HL-60 (cell line): Measurements from ENCODE around the gene EEA1.
A peak's percentile ranks its signal among the peaks of the same experiment; 100 is the strongest.

Experiments
- DNase-seq, 2 experiments: peaks; one replicate each; pipeline ENCODE4 v3.0.0-alpha.2; 2010 to 2020; ENCODE audit warnings: low read depth in 1 of 2, low spot score in 1 of 2
- H3K27ac ChIP-seq: fragments of 250-450 bp; sonication (Bioruptor Pico); replicated peaks from 2 replicates; pipeline ENCODE4 v1.5.1; 2020; ENCODE audit warnings: mild to moderate bottlenecking, moderate library complexity
- H3K27me3 ChIP-seq: fragments of 250-450 bp; sonication (Bioruptor Pico); 2 replicates; pipeline ENCODE4 v1.5.1; 2021; ENCODE audit warnings: mild to moderate bottlenecking, moderate library complexity; ENCODE audit not compliant: insufficient read depth, poor library complexity, severe bottlenecking
- H3K4me3 ChIP-seq: replicated peaks from 2 replicates; pipeline ENCODE4 v1.5.1; 2011; ENCODE audit warnings: mild to moderate bottlenecking, control low read depth, low read length; ENCODE audit not compliant: insufficient read depth
- GABPA ChIP-seq: IDR thresholded peaks from 2 replicates; pipeline ENCODE4 v1.6.1; 2012; ENCODE audit warnings: low read depth
- POLR2AphosphoS5 ChIP-seq: IDR thresholded peaks from 2 replicates; pipeline ENCODE4 v1.6.1; 2012; ENCODE audit warnings: low read depth
- SPI1 ChIP-seq: IDR thresholded peaks from 2 replicates; pipeline ENCODE4 v1.6.1; 2012; ENCODE audit warnings: low read depth, mild to moderate bottlenecking, borderline replicate concordance
- TF ChIP-seq, protein P1 (sequence below): IDR thresholded peaks from 2 replicates; pipeline ENCODE4 v1.6.1; 2012; ENCODE audit warnings: low read depth; ENCODE audit not compliant: insufficient replicate concordance
- TF ChIP-seq, protein P2 (sequence below): IDR thresholded peaks from one replicate; pipeline ENCODE4 v1.5.1; 2011; ENCODE audit warnings: low read length, control low read depth, inconsistent platforms; ENCODE audit not compliant: insufficient read depth

EEA1 gene

DNA sequence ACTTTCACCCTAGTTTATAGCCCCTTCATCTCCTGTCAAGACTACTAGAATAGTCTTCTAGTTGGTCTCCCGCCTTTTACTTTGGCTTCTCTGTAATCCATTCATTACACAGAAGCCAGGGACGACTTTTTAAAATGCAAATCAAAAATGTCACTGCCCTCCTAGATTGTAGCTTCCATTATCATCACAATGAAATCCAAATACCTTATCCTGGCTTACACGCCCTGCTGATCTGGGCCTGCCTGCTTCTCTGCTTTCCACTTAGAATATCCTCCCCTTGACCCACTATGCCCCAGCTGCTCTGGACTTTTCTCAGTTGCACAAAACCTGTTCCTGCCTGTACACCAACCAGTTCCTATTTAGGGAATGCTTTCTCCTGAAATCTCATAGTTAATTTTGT lies 4.5 kb upstream of the EEA1 start:
- no peak for DNase-seq
- no peaks in the 10 kb centered on the region for H3K27me3 ChIP-seq
- no peak overlapping the region for H3K27ac ChIP-seq
- TF ChIP-seq POLR2AphosphoS5 (no peak), SPI1 (no peak), GABPA (no peak)
- TF ChIP-seq, protein P1, sequence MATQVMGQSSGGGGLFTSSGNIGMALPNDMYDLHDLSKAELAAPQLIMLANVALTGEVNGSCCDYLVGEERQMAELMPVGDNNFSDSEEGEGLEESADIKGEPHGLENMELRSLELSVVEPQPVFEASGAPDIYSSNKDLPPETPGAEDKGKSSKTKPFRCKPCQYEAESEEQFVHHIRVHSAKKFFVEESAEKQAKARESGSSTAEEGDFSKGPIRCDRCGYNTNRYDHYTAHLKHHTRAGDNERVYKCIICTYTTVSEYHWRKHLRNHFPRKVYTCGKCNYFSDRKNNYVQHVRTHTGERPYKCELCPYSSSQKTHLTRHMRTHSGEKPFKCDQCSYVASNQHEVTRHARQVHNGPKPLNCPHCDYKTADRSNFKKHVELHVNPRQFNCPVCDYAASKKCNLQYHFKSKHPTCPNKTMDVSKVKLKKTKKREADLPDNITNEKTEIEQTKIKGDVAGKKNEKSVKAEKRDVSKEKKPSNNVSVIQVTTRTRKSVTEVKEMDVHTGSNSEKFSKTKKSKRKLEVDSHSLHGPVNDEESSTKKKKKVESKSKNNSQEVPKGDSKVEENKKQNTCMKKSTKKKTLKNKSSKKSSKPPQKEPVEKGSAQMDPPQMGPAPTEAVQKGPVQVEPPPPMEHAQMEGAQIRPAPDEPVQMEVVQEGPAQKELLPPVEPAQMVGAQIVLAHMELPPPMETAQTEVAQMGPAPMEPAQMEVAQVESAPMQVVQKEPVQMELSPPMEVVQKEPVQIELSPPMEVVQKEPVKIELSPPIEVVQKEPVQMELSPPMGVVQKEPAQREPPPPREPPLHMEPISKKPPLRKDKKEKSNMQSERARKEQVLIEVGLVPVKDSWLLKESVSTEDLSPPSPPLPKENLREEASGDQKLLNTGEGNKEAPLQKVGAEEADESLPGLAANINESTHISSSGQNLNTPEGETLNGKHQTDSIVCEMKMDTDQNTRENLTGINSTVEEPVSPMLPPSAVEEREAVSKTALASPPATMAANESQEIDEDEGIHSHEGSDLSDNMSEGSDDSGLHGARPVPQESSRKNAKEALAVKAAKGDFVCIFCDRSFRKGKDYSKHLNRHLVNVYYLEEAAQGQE, result no peak
- TF ChIP-seq, protein P2, sequence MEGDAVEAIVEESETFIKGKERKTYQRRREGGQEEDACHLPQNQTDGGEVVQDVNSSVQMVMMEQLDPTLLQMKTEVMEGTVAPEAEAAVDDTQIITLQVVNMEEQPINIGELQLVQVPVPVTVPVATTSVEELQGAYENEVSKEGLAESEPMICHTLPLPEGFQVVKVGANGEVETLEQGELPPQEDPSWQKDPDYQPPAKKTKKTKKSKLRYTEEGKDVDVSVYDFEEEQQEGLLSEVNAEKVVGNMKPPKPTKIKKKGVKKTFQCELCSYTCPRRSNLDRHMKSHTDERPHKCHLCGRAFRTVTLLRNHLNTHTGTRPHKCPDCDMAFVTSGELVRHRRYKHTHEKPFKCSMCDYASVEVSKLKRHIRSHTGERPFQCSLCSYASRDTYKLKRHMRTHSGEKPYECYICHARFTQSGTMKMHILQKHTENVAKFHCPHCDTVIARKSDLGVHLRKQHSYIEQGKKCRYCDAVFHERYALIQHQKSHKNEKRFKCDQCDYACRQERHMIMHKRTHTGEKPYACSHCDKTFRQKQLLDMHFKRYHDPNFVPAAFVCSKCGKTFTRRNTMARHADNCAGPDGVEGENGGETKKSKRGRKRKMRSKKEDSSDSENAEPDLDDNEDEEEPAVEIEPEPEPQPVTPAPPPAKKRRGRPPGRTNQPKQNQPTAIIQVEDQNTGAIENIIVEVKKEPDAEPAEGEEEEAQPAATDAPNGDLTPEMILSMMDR, result no peak
- no peak overlapping the region for H3K4me3 ChIP-seq

DNA sequence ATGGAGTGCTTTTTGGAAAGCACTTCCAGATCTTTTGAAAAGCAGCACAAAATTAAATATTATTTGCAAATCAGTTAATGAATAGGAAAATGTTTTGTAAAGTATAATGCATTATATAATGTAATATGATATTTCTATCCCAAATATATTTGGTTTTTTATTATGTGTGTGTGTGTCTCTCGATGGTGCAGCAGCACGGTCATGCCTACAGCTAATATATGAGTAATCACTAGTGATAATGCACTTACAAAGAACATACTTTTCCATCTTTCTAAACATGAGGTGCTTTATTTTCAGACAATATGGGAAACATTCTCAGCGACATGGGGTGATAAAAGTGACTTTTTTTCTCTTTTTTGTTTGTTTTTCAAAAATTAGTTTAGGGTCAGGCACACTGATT lies 1.3 kb upstream of the EEA1 start:
- no peak for TF ChIP-seq POLR2AphosphoS5
- Histone ChIP-seq H3K27ac (no peak overlapping the region), H3K27me3 (no peaks in the 10 kb centered on the region), H3K4me3 (no peak overlapping the region)
- no peak for DNase-seq

DNA sequence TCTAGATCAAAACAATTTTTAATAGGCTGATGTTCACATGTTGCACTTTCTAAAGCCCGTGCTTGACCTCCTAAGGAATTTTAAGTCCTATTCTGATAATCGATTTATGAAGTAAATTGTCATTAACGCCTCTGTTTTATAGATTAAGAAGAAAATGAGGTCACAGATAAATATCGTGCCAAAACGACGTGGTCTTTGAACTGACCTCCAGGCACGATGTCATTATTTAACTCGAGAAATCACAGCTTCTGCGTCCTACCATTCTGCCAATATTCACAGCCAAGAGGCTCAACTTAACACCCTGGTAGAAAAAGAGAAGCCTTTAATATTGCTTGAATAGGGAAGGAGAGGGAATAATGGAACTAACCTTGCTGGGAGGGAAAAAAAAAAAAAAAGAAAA lies 888 bp upstream of the EEA1 start:
- H3K27me3 ChIP-seq, result no peaks in the 10 kb centered on the region
- peak overlapping the region; percentile 85 for H3K27ac ChIP-seq
- peak overlapping the region; percentile 55 for H3K4me3 ChIP-seq
- DNase-seq, result no peak
- TF ChIP-seq, protein P2, result no peak
- TF ChIP-seq GABPA (no peak), SPI1 (no peak), POLR2AphosphoS5 (no peak)
- TF ChIP-seq, protein P1, result no peak

DNA sequence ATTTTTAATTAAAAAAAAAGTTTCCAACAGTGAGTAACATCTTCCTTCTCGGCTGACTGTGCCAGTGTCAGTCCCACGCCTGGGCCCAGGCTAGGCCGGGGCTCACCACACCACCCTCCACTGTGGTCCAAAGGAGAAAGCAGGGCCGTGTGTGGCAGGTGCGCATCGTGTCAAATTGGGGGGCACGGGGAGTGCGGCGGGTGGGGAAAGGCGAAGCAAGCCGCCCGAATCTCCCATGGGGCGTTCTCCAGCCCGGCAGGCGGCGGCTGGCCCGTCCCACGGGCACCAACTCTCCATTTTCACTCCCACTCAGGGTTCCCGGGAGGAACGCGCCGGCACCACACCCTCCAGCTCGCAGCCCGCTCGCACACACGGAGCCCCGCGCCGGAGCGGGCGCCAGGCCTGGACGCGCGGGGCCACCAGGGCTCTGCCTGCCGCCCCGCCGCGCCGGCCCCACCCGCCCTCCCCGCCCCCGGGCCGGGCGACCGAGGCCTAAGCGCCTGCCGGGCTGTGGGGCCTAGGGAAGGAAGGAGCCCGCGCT lies 604 bp downstream of the EEA1 start:
- peak overlapping the region; percentile 98 for H3K27ac ChIP-seq
- peak in 1 of 2 experiments; percentile 18 for DNase-seq

More for the DNA sequence above, 604 bp downstream of the EEA1 start:
- H3K4me3 ChIP-seq, result peak overlapping the region; percentile 53
- H3K27me3 ChIP-seq, result no peaks in the 10 kb centered on the region
- TF ChIP-seq POLR2AphosphoS5 (no peak; the same call in 1 of the 2 replicates), GABPA (no peak), SPI1 (no peak)
- TF ChIP-seq, protein P1, result no peak
- TF ChIP-seq, protein P2, result no peak
